PFSK-1 (cell line): ENCODE results near the gene AVPR1B.

ENCODE experiments used
- FOXP2 ChIP-seq: optimal IDR thresholded peaks from 2 replicates; pipeline ENCODE3; 2011; ENCODE audit warnings: borderline replicate concordance, control low read depth, inconsistent platforms; ENCODE audit not compliant: insufficient read depth; ENCODE audit errors: extremely low read length, extremely low read depth
- POLR2AphosphoS5 ChIP-seq: IDR thresholded peaks from 2 replicates; pipeline ENCODE4 v1.6.1; 2012; ENCODE audit warnings: low read depth, mild to moderate bottlenecking, control low read depth, low read length, moderate library complexity
- REST ChIP-seq, 2 experiments: IDR thresholded peaks; 2 replicates each; pipeline versions ENCODE4 v1.6.1 to v1.8.0; 2011 to 2012; ENCODE audit warnings: low read depth in 2 of 2, low read length in 2 of 2, control low read depth in 1 of 2, inconsistent platforms in 1 of 2, mild to moderate bottlenecking in 1 of 2, moderate library complexity in 1 of 2; ENCODE audit not compliant: insufficient read depth in 1 of 2
- SIN3A ChIP-seq: IDR thresholded peaks from 2 replicates; pipeline ENCODE4 v1.6.1; 2012; ENCODE audit warnings: mild to moderate bottlenecking, low read length, moderate library complexity, borderline replicate concordance; ENCODE audit not compliant: insufficient read depth
- TAF1 ChIP-seq: IDR thresholded peaks from 2 replicates; pipeline ENCODE4 v1.6.1; 2012; ENCODE audit warnings: low read length, control low read depth, borderline replicate concordance; ENCODE audit not compliant: insufficient read depth

The AVPR1B gene

GRCh38 chr1:206079135-206079534 lies 38.1 kb downstream of the AVPR1B start:
- TF ChIP-seq POLR2AphosphoS5, result no peak
- TF ChIP-seq FOXP2, result no peak
- no peak for TF ChIP-seq SIN3A
- no peak for TF ChIP-seq TAF1
- no peak for TF ChIP-seq REST (IDR thresholded peaks at IDR 0.05; ENCODE audit: insufficient read depth in 1 of 2, low read depth in 2 of 2, low read length in 2 of 2)

- TF ChIP-seq SIN3A, result no peak
- no peak for TF ChIP-seq POLR2AphosphoS5
- no peak for TF ChIP-seq FOXP2
- no peak for TF ChIP-seq TAF1
- TF ChIP-seq REST (IDR thresholded peaks at IDR 0.05; ENCODE audit: insufficient read depth in 1 of 2, low read depth in 2 of 2, low read length in 2 of 2), result no peak
These were observed 41.1 kb downstream of the AVPR1B start for GRCh38 chr1:206075786-206076755.

GRCh38 chr1:206074839-206075238 lies 42.3 kb downstream of the AVPR1B start:
- TF ChIP-seq FOXP2, result no peak
- no peak for TF ChIP-seq POLR2AphosphoS5
- no peak for TF ChIP-seq REST (IDR thresholded peaks at IDR 0.05; ENCODE audit: insufficient read depth in 1 of 2, low read depth in 2 of 2, low read length in 2 of 2)

- no peak for TF ChIP-seq TAF1
- no peak for TF ChIP-seq FOXP2
- TF ChIP-seq SIN3A, result no peak
These were observed 46.4 kb downstream of the AVPR1B start for GRCh38 chr1:206070627-206071304.

- no peak for TF ChIP-seq SIN3A
- no peak for TF ChIP-seq TAF1
- no peak for TF ChIP-seq REST (IDR thresholded peaks at IDR 0.05; ENCODE audit: insufficient read depth in 1 of 2, low read depth in 2 of 2, low read length in 2 of 2)
- TF ChIP-seq POLR2AphosphoS5, result no peak
- no peak for TF ChIP-seq FOXP2
These were observed 48.9 kb downstream of the AVPR1B start for GRCh38 chr1:206068314-206068713.
